ENCODE data around the gene MMP14. TPM values are rescaled to one million over a fixed set of nuclear protein-coding genes. Genes with fewer than 3 reads are reported as not detected.

MMP14 gene
- total RNA-seq, 2 experiments from 2014 or later, result 2.6 to 2.9 TPM

GRCh38 chr14:22896356-22896755 is 60.0 kb downstream of the MMP14 start:
- H3K36me3 ChIP-seq (ENCODE audit: insufficient read depth, low read length), result peaks cover 24% of the 10 kb centered on the region
- ChIA-PET CTCF (interaction anchor here (0.8 to 1.6 kb wide), 4 partner anchors 10 to 73 kb away, joined by 3 to 8 read pairs (median 4); no protein-coding TSS in a partner anchor), POLR2A (interaction anchor here (1.3 to 2.1 kb wide), 3 partner anchors 10 to 25 kb away, joined by 3 to 11 read pairs (median 5); partner anchors contain the start of gene RBM23)
- no peak overlapping the region for H3K27ac ChIP-seq (ENCODE audit: low read depth in 1 of 2, low read length in 2 of 2)
- H3K4me3 ChIP-seq (ENCODE audit: low read length), result no peak overlapping the region
- Mint-ChIP-seq H3K27me3 (no peaks in the 10 kb centered on the region), H3K27ac (no peak overlapping the region), H3K4me3 (no peak overlapping the region), H3K9me3 (no peaks in the 10 kb centered on the region), H3K4me1 (ENCODE audit: low read depth) (peaks cover 10% of the 10 kb centered on the region), H3K36me3 (ENCODE audit: low read depth) (peaks cover 18% of the 10 kb centered on the region)
- no peaks in the 10 kb centered on the region for H3K27me3 ChIP-seq (ENCODE audit: control insufficient read depth in 1 of 2, insufficient read depth in 2 of 2, low read length in 2 of 2)
- H3K4me1 ChIP-seq (ENCODE audit: insufficient read depth, low read length), result peaks cover 13% of the 10 kb centered on the region
- DNase-seq (no peak), ATAC-seq (ENCODE audit: poor library complexity) (no peak)
- TF ChIP-seq CTCF (IDR thresholded peaks at IDR 0.05), result no peak
- no peaks in the 10 kb centered on the region for H3K9me3 ChIP-seq (ENCODE audit: control insufficient read depth in 1 of 2, insufficient read depth in 1 of 2, low read length in 2 of 2)
- intact Hi-C loops (cut with DNase I, micrococcal nuclease), result loop anchor here in 1 of 2 experiments (5.0 kb wide), 1 partner anchor 244 kb away; no protein-coding TSS in a partner anchor

- intact Hi-C loops (cut with DNase I, micrococcal nuclease), result loop anchor here in 1 of 2 experiments (5.0 kb wide), 1 partner anchor 244 kb away; no protein-coding TSS in a partner anchor
- Histone ChIP-seq H3K27me3 (ENCODE audit: control insufficient read depth in 1 of 2, insufficient read depth in 2 of 2, low read length in 2 of 2) (no peaks in the 10 kb centered on the region), H3K9me3 (ENCODE audit: control insufficient read depth in 1 of 2, insufficient read depth in 1 of 2, low read length in 2 of 2) (no peaks in the 10 kb centered on the region), H3K4me3 (ENCODE audit: low read length) (no peak overlapping the region), H3K27ac (ENCODE audit: low read depth in 1 of 2, low read length in 2 of 2) (no peak overlapping the region), H3K4me1 (ENCODE audit: insufficient read depth, low read length) (peaks cover 13% of the 10 kb centered on the region), H3K36me3 (ENCODE audit: insufficient read depth, low read length) (peaks cover 28% of the 10 kb centered on the region)
- TF ChIP-seq CTCF (IDR thresholded peaks at IDR 0.05), result no peak
- ChIA-PET CTCF (interaction anchor here (0.8 to 1.6 kb wide), 4 partner anchors 10 to 74 kb away, joined by 3 to 8 read pairs (median 4); no protein-coding TSS in a partner anchor), POLR2A (interaction anchor here (1.4 to 2.1 kb wide), 2 partner anchors 11 to 26 kb away, joined by 5 to 11 read pairs; no protein-coding TSS in a partner anchor)
- H3K27ac Mint-ChIP-seq, result no peak overlapping the region
- no peaks in the 10 kb centered on the region for H3K9me3 Mint-ChIP-seq
- DNase-seq (no peak), ATAC-seq (ENCODE audit: poor library complexity) (no peak)
- peaks cover 22% of the 10 kb centered on the region for H3K36me3 Mint-ChIP-seq (ENCODE audit: low read depth)
- no peak overlapping the region for H3K4me3 Mint-ChIP-seq
- peaks cover 10% of the 10 kb centered on the region for H3K4me1 Mint-ChIP-seq (ENCODE audit: low read depth)
- H3K27me3 Mint-ChIP-seq, result no peaks in the 10 kb centered on the region
These were observed 60.4 kb downstream of the MMP14 start for GRCh38 chr14:22896760-22897159.

GRCh38 chr14:22897357-22897756 is 61.0 kb downstream of the MMP14 start:
- POLR2A ChIA-PET, result no interaction called here
- no peak overlapping the region for H3K27ac ChIP-seq (ENCODE audit: low read depth in 1 of 2, low read length in 2 of 2)

More at GRCh38 chr14:22897357-22897756, 61.0 kb downstream of the MMP14 start:
- H3K27me3 Mint-ChIP-seq, result no peaks in the 10 kb centered on the region
- intact Hi-C loops (cut with DNase I, micrococcal nuclease), result loop anchor here in 1 of 2 experiments (5.0 kb wide), 1 partner anchor 245 kb away; no protein-coding TSS in a partner anchor
- peaks cover 28% of the 10 kb centered on the region for H3K36me3 Mint-ChIP-seq (ENCODE audit: low read depth)
- DNase-seq (no peak), ATAC-seq (ENCODE audit: poor library complexity) (no peak)
- no peak for TF ChIP-seq CTCF (IDR thresholded peaks at IDR 0.05)
- no peaks in the 10 kb centered on the region for H3K9me3 ChIP-seq (ENCODE audit: control insufficient read depth in 1 of 2, insufficient read depth in 1 of 2, low read length in 2 of 2)
- no peaks in the 10 kb centered on the region for H3K9me3 Mint-ChIP-seq
- peaks cover 13% of the 10 kb centered on the region for H3K4me1 ChIP-seq (ENCODE audit: insufficient read depth, low read length)
- peaks cover 34% of the 10 kb centered on the region for H3K36me3 ChIP-seq (ENCODE audit: insufficient read depth, low read length)
- H3K27me3 ChIP-seq (ENCODE audit: control insufficient read depth in 1 of 2, insufficient read depth in 2 of 2, low read length in 2 of 2), result no peaks in the 10 kb centered on the region
- H3K4me1 Mint-ChIP-seq (ENCODE audit: low read depth), result peaks cover 14% of the 10 kb centered on the region
- no peak overlapping the region for H3K27ac Mint-ChIP-seq
- CTCF ChIA-PET, result interaction anchor here (1.1 kb wide), 1 partner anchor 11 kb away, joined by 3 read pairs; no protein-coding TSS in a partner anchor
- no peak overlapping the region for H3K4me3 ChIP-seq (ENCODE audit: low read length)
- H3K4me3 Mint-ChIP-seq, result no peak overlapping the region

Other genes starting within 250 kb of the MMP14 start
- gene DAD1, start 247.4 kb upstream of the MMP14 start, total RNA-seq, result 10 to 100 TPM; 41.8 to 44.1 TPM
- 1 to 10 TPM; 7.1 to 8.9 TPM for gene ABHD4, start 238.3 kb upstream of the MMP14 start, total RNA-seq
- not detected for gene OR6J1, start 192.2 kb upstream of the MMP14 start, total RNA-seq
- 100 to 1,000 TPM; 176 to 177 TPM for gene OXA1L, start 69.9 kb upstream of the MMP14 start, total RNA-seq
- 1 to 10 TPM in 1 of 2 experiments, under 1 TPM in 1; 0.89 to 1.1 TPM for gene SLC7A7, start 21.1 kb upstream of the MMP14 start, total RNA-seq
- gene MRPL52, start 6.7 kb upstream of the MMP14 start, total RNA-seq, result 10 to 100 TPM; 27.6 to 29.4 TPM
- gene LRP10, start 35.2 kb downstream of the MMP14 start, total RNA-seq, result 10 to 100 TPM; 52.4 to 54.6 TPM
- 1 to 10 TPM; 9.2 to 9.4 TPM for gene REM2, start 46.6 kb downstream of the MMP14 start, total RNA-seq
- 100 to 1,000 TPM in 1 of 2 experiments, 10 to 100 TPM in 1; 87.9 to 111 TPM for gene RBM23, start 82.6 kb downstream of the MMP14 start, total RNA-seq
- 10 to 100 TPM; 15.6 to 19.3 TPM for gene PRMT5, start 92.8 kb downstream of the MMP14 start, total RNA-seq
- gene HAUS4, start 120.5 kb downstream of the MMP14 start, total RNA-seq, result 10 to 100 TPM; 17.5 to 19.6 TPM
- 1 to 10 TPM in 1 of 2 experiments, under 1 TPM in 1; 0.67 to 1.1 TPM for gene AJUBA, start 146.0 kb downstream of the MMP14 start, total RNA-seq
- gene C14orf93, start 173.6 kb downstream of the MMP14 start, total RNA-seq, result 1 to 10 TPM; 7.6 to 8.4 TPM
- gene PSMB5, start 198.3 kb downstream of the MMP14 start, total RNA-seq, result 10 to 100 TPM; 20.1 to 24.5 TPM
- under 1 TPM; 0.16 to 0.31 TPM for gene PSMB11, start 205.6 kb downstream of the MMP14 start, total RNA-seq
- gene CDH24, start 220.9 kb downstream of the MMP14 start, total RNA-seq, result 1 to 10 TPM; 3.3 to 3.7 TPM